Measurements from ENCODE around the gene LPIN2. TPM values are rescaled to one million over a fixed set of nuclear protein-coding genes. Genes with fewer than 3 reads are reported as not detected.

LPIN2 gene
- total and polyA plus RNA-seq, 2 of the 13 experiments (the other 11 are each of a cell fraction or from before 2014, with no cell fraction given) = 46.0 to 119 TPM

DNA sequence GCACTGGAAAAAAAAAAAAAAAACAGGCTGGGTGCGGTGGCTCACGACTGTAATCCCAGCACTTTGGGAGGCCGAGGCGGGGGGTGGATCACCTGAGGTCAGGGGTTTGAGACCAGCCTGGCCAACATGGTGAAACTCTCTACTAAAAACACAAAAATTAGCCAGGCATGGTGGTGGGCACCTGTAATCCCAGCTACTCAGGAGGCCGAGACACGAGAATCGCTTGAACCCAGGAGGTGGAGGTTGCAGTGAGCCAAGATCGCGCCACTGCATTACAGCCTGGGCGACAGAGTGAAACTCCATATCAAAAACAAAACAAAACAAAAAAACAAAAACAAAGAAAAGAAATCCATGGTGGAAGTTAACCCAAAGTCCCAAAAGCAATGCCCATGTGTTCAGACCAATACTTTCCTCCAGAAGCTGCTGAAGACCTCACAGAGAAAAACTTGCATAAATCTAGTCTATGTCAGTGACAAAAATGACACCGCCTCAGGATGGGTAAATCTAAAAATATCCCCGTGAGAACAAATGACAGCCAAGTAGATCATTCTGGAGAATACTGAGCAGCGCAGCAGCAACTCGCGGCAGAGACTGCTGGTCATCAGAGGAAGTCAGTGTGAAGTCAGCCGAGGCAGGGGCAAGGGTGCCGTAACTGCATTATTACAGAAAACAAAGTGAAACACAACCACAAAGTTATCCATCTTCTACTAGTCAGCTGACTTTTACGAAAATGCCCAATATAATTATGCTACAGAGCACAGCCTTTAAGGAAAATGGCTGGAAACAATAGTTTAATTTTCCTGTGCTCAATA lies 41.0 kb downstream of the LPIN2 start:
- FAIRE-seq = no peak

More for the DNA sequence above, 41.0 kb downstream of the LPIN2 start:
- ATAC-seq (no peak), DNase-seq (ENCODE audit: low spot score) (no peak)
- Histone ChIP-seq H3K9me3 (ENCODE audit: low read length) (no peaks in the 10 kb centered on the region), H3K4me1 (ENCODE audit: insufficient read depth, low read length) (peaks cover 96% of the 10 kb centered on the region), H2AFZ (ENCODE audit: low read length) (no peak overlapping the region), H3K79me2 (ENCODE audit: insufficient read depth, low read length) (peaks cover 99% of the 10 kb centered on the region), H3K4me2 (ENCODE audit: low read depth, low read length) (no peak overlapping the region), H4K20me1 (ENCODE audit: insufficient read depth, low read length) (peaks cover 90% of the 10 kb centered on the region), H3K27ac (ENCODE audit: extremely low read length, insufficient read depth, low read length) (no peak overlapping the region), H3K36me3 (replicated peaks in 1 of 2; ENCODE audit: control insufficient read depth in 1 of 2, insufficient read depth in 2 of 2, low read length in 2 of 2) (peaks cover 2 to 11% of the 10 kb centered on the region in 2 experiments; a peak in 4 of 5 replicates), H3K9ac (ENCODE audit: insufficient read depth, low read depth, low read length) (no peak overlapping the region), H3K4me3 (replicated peaks in 1 of 3; ENCODE audit: insufficient read depth in 1 of 3, low read depth in 2 of 3, low read length in 3 of 3) (no peak overlapping the region), H3K27me3 (ENCODE audit: control insufficient read depth in 1 of 2, insufficient read depth in 2 of 2, low read length in 2 of 2) (no peaks in the 10 kb centered on the region)
- BruUV-seq (replicated peaks) = no TSS peak
- POLR2A ChIA-PET = interaction anchor here (0.6 kb wide), 1 partner anchor 60 kb away, joined by 3 read pairs; no protein-coding TSS in a partner anchor
- 96% methylated on average over 18 of the region's 18 CpGs for WGBS (ENCODE audit: low lambda C conversion rate)
- intact Hi-C loops (cut with micrococcal nuclease; ENCODE audit: unreplicated experiment) = no loop called here
- in situ Hi-C loops (cut with HindIII; ENCODE audit: extremely low pct_ligation_motif_present, low pct_unique_long_range_greater_than_20kb) = no loop called here
- CTCF ChIA-PET (ENCODE audit: low intra/inter-chr PET ratio, low total read pairs) = no interaction called here
- TF ChIP-seq ZNF468 (CRISPR knock-in tag; IDR thresholded peaks at IDR 0.05) = no peak
- TF ChIP-seq PCBP1 (IDR thresholded peaks at IDR 0.05; ENCODE audit: borderline replicate concordance, low read depth, low read length) = no peak
- TF ChIP-seq, protein P1, sequence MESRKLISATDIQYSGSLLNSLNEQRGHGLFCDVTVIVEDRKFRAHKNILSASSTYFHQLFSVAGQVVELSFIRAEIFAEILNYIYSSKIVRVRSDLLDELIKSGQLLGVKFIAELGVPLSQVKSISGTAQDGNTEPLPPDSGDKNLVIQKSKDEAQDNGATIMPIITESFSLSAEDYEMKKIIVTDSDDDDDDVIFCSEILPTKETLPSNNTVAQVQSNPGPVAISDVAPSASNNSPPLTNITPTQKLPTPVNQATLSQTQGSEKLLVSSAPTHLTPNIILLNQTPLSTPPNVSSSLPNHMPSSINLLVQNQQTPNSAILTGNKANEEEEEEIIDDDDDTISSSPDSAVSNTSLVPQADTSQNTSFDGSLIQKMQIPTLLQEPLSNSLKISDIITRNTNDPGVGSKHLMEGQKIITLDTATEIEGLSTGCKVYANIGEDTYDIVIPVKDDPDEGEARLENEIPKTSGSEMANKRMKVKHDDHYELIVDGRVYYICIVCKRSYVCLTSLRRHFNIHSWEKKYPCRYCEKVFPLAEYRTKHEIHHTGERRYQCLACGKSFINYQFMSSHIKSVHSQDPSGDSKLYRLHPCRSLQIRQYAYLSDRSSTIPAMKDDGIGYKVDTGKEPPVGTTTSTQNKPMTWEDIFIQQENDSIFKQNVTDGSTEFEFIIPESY (CRISPR knock-in tag; IDR thresholded peaks at IDR 0.05) = peak; percentile 14; the same call in 1 of the 2 replicates
- TF ChIP-seq POLR2AphosphoS2 (IDR thresholded peaks at IDR 0.05; ENCODE audit: low read depth, low read length) = no peak
- TF ChIP-seq TBX2 (CRISPR knock-in tag; IDR thresholded peaks at IDR 0.05; ENCODE audit: borderline replicate concordance) = no peak
- TF ChIP-seq MAZ (IDR thresholded peaks at IDR 0.05; ENCODE audit: borderline replicate concordance, low read depth, low read length) = no peak
- no peak for TF ChIP-seq MAZ (CRISPR knock-in tag; IDR thresholded peaks at IDR 0.05; ENCODE audit: low read depth)
- TF ChIP-seq, protein P2, sequence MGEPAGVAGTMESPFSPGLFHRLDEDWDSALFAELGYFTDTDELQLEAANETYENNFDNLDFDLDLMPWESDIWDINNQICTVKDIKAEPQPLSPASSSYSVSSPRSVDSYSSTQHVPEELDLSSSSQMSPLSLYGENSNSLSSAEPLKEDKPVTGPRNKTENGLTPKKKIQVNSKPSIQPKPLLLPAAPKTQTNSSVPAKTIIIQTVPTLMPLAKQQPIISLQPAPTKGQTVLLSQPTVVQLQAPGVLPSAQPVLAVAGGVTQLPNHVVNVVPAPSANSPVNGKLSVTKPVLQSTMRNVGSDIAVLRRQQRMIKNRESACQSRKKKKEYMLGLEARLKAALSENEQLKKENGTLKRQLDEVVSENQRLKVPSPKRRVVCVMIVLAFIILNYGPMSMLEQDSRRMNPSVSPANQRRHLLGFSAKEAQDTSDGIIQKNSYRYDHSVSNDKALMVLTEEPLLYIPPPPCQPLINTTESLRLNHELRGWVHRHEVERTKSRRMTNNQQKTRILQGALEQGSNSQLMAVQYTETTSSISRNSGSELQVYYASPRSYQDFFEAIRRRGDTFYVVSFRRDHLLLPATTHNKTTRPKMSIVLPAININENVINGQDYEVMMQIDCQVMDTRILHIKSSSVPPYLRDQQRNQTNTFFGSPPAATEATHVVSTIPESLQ (CRISPR knock-in tag; conservative IDR thresholded peaks at IDR 0.05) = no peak
- peak; percentile 56 for TF ChIP-seq RBM22 (optimal IDR thresholded peaks at IDR 0.05; ENCODE audit: low read length)

Measured in HepG2 (cell line).